H9 (cell line): ENCODE measurements around the gene RGSL1. TPM values are rescaled to one million over a fixed set of nuclear protein-coding genes. Genes with fewer than 3 reads are reported as not detected.

Experiments
- DNase-seq: peaks from one replicate; pipeline ENCODE4 v3.0.0-alpha.2; 2017
- H2AFZ ChIP-seq: one replicate; pipeline ENCODE4 v1.6.1; 2013; ENCODE audit warnings: mild to moderate bottlenecking, low read length, control low read depth, moderate library complexity
- H2AK5ac ChIP-seq: 2 replicates; pipeline ENCODE4 v1.6.1; 2013; ENCODE audit warnings: low read length, control low read depth, mixed read lengths; ENCODE audit not compliant: insufficient read length
- H2BK120ac ChIP-seq: one replicate; pipeline ENCODE4 v1.6.1; 2013; ENCODE audit warnings: low read depth, mild to moderate bottlenecking, low read length, control low read depth, inconsistent platforms; ENCODE audit not compliant: poor library complexity, severe bottlenecking
- H2BK12ac ChIP-seq: 2 replicates; pipeline ENCODE4 v1.6.1; 2013; ENCODE audit warnings: low read length, control low read depth, mixed read lengths, low read depth; ENCODE audit not compliant: insufficient read length
- H2BK15ac ChIP-seq: 2 replicates; pipeline ENCODE4 v1.6.1; 2013; ENCODE audit warnings: low read depth, low read length, control low read depth
- H2BK20ac ChIP-seq: one replicate; pipeline ENCODE4 v1.6.1; 2013; ENCODE audit warnings: low read depth, mild to moderate bottlenecking, low read length, control low read depth, inconsistent platforms; ENCODE audit not compliant: poor library complexity, severe bottlenecking
- H2BK5ac ChIP-seq: 2 replicates; pipeline ENCODE4 v1.6.1; 2013; ENCODE audit warnings: low read length, control low read depth, mixed read lengths; ENCODE audit not compliant: insufficient read length
- H3K14ac ChIP-seq: 2 replicates; pipeline ENCODE4 v1.6.1; 2013; ENCODE audit warnings: low read length, control low read depth; ENCODE audit not compliant: insufficient read depth
- H3K18ac ChIP-seq: 2 replicates; pipeline ENCODE4 v1.6.1; 2013; ENCODE audit warnings: low read depth, mild to moderate bottlenecking, mixed read lengths, low read length, control low read depth; ENCODE audit not compliant: insufficient read length
- H3K23ac ChIP-seq: 2 replicates; pipeline ENCODE4 v1.6.1; 2013; ENCODE audit warnings: low read length, control low read depth, mixed read lengths, low read depth; ENCODE audit not compliant: insufficient read length
- H3K23me2 ChIP-seq: 2 replicates; pipeline ENCODE4 v1.6.1; 2013; ENCODE audit warnings: low read depth, mild to moderate bottlenecking, mixed read lengths, low read length, control low read depth; ENCODE audit not compliant: insufficient read length, poor library complexity, severe bottlenecking
- H3K27ac ChIP-seq: 2 replicates; pipeline ENCODE4 v1.5.1; 2013; ENCODE audit warnings: low read length, control low read depth, mixed read lengths, low read depth; ENCODE audit not compliant: insufficient read length
- H3K27me3 ChIP-seq: 2 replicates; pipeline ENCODE4 v1.6.1; 2013; ENCODE audit warnings: low read length, control low read depth, inconsistent platforms; ENCODE audit not compliant: insufficient read depth
- H3K4ac ChIP-seq: 2 replicates; pipeline ENCODE4 v1.6.1; 2013; ENCODE audit warnings: low read depth, mild to moderate bottlenecking, control low read depth, inconsistent platforms, low read length, moderate library complexity
- H3K4me1 ChIP-seq: 2 replicates; pipeline ENCODE4 v1.6.1; 2013; ENCODE audit warnings: low read length, control low read depth, inconsistent platforms; ENCODE audit not compliant: insufficient read depth
- H3K4me2 ChIP-seq: 2 replicates; pipeline ENCODE4 v1.6.1; 2013; ENCODE audit warnings: low read length, control low read depth, mixed read lengths; ENCODE audit not compliant: insufficient read length, insufficient read depth
- H3K56ac ChIP-seq: 2 replicates; pipeline ENCODE4 v1.6.1; 2013; ENCODE audit warnings: low read depth, mild to moderate bottlenecking, mixed read lengths, low read length, control low read depth; ENCODE audit not compliant: insufficient read length
- H3K79me1 ChIP-seq: 2 replicates; pipeline ENCODE4 v1.6.1; 2013; ENCODE audit warnings: low read depth, mild to moderate bottlenecking, moderate library complexity, low read length, control low read depth, inconsistent platforms; ENCODE audit not compliant: insufficient read depth, poor library complexity, severe bottlenecking
- H3K79me2 ChIP-seq: 2 replicates; pipeline ENCODE4 v1.6.1; 2013; ENCODE audit warnings: low read length, control low read depth, inconsistent platforms; ENCODE audit not compliant: insufficient read depth
- H3K9ac ChIP-seq: 2 replicates; pipeline ENCODE4 v1.6.1; 2013; ENCODE audit warnings: low read length, control low read depth, mixed read lengths; ENCODE audit not compliant: insufficient read length; ENCODE audit errors: extremely low read depth
- H3K9me3 ChIP-seq: one replicate; pipeline ENCODE4 v1.6.1; 2013; ENCODE audit warnings: low read depth, low read length, inconsistent platforms; ENCODE audit not compliant: control insufficient read depth
- H3T11ph ChIP-seq: one replicate; pipeline ENCODE4 v1.6.1; 2013; ENCODE audit warnings: mild to moderate bottlenecking, low read length, control low read depth, inconsistent platforms
- H4K20me1 ChIP-seq: one replicate; pipeline ENCODE4 v1.6.1; 2013; ENCODE audit not compliant: control insufficient read depth, insufficient read length, insufficient read depth
- H4K5ac ChIP-seq: 2 replicates; pipeline ENCODE4 v1.6.1; 2013; ENCODE audit warnings: low read depth, mild to moderate bottlenecking, mixed read lengths, low read length, control low read depth; ENCODE audit not compliant: insufficient read length
- H4K8ac ChIP-seq: replicated peaks from 2 replicates; pipeline ENCODE4 v1.6.1; 2013; ENCODE audit warnings: low read length, control low read depth, mixed read lengths, low read depth; ENCODE audit not compliant: insufficient read length
- H4K91ac ChIP-seq: 2 replicates; pipeline ENCODE4 v1.6.1; 2013; ENCODE audit warnings: low read depth, mild to moderate bottlenecking, moderate library complexity, mixed read lengths, low read length, control low read depth; ENCODE audit not compliant: insufficient read length
- H3K27ac Mint-ChIP-seq, 3 experiments: 2 replicates in 2 of 3; 3 replicates in 1 of 3; pipeline ENCODE4 v1.8.0; 2020 to 2021; ENCODE audit warnings: mixed read lengths in 3 of 3, mild to moderate bottlenecking in 1 of 3, moderate library complexity in 1 of 3
- H3K27me3 Mint-ChIP-seq: 2 replicates; pipeline ENCODE4 v1.8.0; 2021; ENCODE audit warnings: low read depth, mild to moderate bottlenecking, moderate library complexity, mixed read lengths
- H3K36me3 Mint-ChIP-seq, 3 experiments: 2 replicates in 2 of 3; 3 replicates in 1 of 3; pipeline ENCODE4 v1.8.0; 2020 to 2021; ENCODE audit warnings: low read depth in 3 of 3, mixed read lengths in 3 of 3; ENCODE audit not compliant: insufficient read depth in 1 of 3
- H3K4me1 Mint-ChIP-seq, 2 experiments: 2 replicates each; pipeline ENCODE4 v1.8.0; 2020; ENCODE audit warnings: mixed read lengths in 2 of 2
- H3K4me3 Mint-ChIP-seq, 2 experiments: 2 replicates in 1 of 2; 3 replicates in 1 of 2; pipeline ENCODE4 v1.8.0; 2020 to 2021; ENCODE audit warnings: mild to moderate bottlenecking in 2 of 2, mixed read lengths in 2 of 2, moderate library complexity in 1 of 2
- H3K9me3 Mint-ChIP-seq, 2 experiments: 2 replicates in 1 of 2; 3 replicates in 1 of 2; pipeline ENCODE4 v1.8.0; 2020; ENCODE audit warnings: mild to moderate bottlenecking in 2 of 2, mixed read lengths in 2 of 2, moderate library complexity in 1 of 2
- CTCF ChIP-seq: fragments of 200-600 bp; sonication (generic); conservative IDR thresholded peaks from 3 replicates; pipeline ENCODE4 v1.8.0; 2021; ENCODE audit warnings: antibody characterized with exemption, mild to moderate bottlenecking
- WGBS: extraction: QIAGEN DNeasy Blood & Tissue Kit; methylation state at CpG from one replicate; pipeline ENCODE4 v1.1.7; 2013; ENCODE audit warnings: missing lambda C conversion rate, low lambda C conversion rate, mixed read lengths; ENCODE audit not compliant: insufficient read length; ENCODE audit errors: extremely low coverage; 5-methylcytosine and 5-hydroxymethylcytosine counted together
- total RNA-seq: library from RNA; stranded (reverse); gene quantifications from 2 replicates; pipeline ENCODE4 v1.2.1, GENCODE V29; 2021

RGSL1 gene
- total RNA-seq, 1 experiment from 2014 or later = not detected

DNA sequence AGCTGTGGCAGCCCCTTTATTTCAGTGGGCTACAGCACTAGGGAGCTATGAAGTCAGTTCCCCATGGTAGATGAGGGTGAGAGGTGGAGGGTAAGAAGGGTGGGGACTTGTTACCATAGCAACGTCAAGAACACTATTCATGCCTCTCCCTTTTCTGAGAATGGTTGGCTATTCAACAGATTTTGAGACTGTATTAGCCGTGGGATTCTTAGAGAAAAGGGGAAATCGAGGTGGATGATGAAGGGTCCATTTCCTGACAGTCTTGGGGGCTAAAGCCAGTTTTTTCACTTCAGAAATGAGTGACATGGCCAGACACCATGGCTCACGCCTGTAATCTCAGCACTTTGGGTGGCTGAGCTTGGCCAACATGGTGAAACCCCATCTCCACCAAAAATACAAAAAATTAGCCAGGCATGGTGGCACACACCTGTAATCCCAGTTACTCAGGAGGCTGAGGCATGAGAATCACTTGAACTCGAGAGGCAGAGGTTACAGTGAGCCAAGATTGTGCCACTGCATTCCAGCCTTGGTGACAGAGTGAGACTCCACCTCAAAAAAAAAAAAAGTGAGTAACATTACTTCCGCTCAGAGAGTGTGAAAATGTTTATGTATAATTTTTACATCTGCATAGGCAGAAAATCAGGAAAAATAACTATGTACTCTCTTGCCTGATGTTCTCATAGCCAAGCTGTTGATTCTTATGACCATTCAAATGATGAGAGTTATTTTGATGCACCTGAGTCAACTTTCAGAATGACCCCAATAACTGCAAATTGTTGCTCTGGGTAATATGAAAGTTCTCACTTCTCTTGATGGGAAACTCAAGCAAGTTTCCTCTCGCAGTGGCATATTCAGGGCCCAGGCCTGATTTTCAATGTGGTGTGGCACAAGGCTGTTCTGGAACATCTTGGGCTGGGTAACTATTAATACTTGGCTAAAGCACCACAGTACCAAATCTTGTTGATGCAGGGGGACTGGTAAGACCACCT lies 23.2 kb upstream of the RGSL1 start:
- Histone ChIP-seq H3K4me1 (no peaks in the 10 kb centered on the region; the same call in 1 of the 2 replicates), H3K14ac (no peak overlapping the region; the same call in 1 of the 2 replicates), H4K91ac (no peak overlapping the region), H4K8ac (no peak overlapping the region), H3K27me3 (no peaks in the 10 kb centered on the region), H2BK5ac (no peak overlapping the region), H3K4ac (no peak overlapping the region), H2BK15ac (no peak overlapping the region), H2BK20ac (no peak overlapping the region), H4K20me1 (no peaks in the 10 kb centered on the region), H2BK120ac (no peak overlapping the region), H3K56ac (no peak overlapping the region), H2AFZ (no peak overlapping the region), H3K23me2 (no peaks in the 10 kb centered on the region), H3K18ac (no peak overlapping the region), H3T11ph (no peak overlapping the region), H3K79me2 (no peaks in the 10 kb centered on the region), H3K23ac (no peak overlapping the region), H3K27ac (no peak overlapping the region), H3K9me3 (no peaks in the 10 kb centered on the region), H3K4me2 (no peak overlapping the region), H2AK5ac (no peak overlapping the region), H4K5ac (no peak overlapping the region), H3K79me1 (no peaks in the 10 kb centered on the region), H3K9ac (no peak overlapping the region), H2BK12ac (no peak overlapping the region)
- Mint-ChIP-seq H3K27ac (no peak overlapping the region), H3K4me1 (peaks cover 5% of the 10 kb centered on the region in 2 experiments), H3K36me3 (no peaks in the 10 kb centered on the region), H3K4me3 (no peak overlapping the region), H3K27me3 (no peaks in the 10 kb centered on the region), H3K9me3 (no peaks in the 10 kb centered on the region)
- no peak for TF ChIP-seq CTCF
- no CpG with 5 or more reads among the region's 7 CpGs for WGBS
- no peak for DNase-seq
